ENCODE measurements around the gene CTRB2. TPM values are rescaled to one million over a fixed set of nuclear protein-coding genes. Genes with fewer than 3 reads are reported as not detected.
"Not testable (repeated sequence)": the region's sequence is repeated elsewhere in the genome, so short reads cannot be mapped to it uniquely, and the experiment has no call there.

The CTRB2 gene
- total RNA-seq, 2 donors from 2014 or later = not detected

DNA sequence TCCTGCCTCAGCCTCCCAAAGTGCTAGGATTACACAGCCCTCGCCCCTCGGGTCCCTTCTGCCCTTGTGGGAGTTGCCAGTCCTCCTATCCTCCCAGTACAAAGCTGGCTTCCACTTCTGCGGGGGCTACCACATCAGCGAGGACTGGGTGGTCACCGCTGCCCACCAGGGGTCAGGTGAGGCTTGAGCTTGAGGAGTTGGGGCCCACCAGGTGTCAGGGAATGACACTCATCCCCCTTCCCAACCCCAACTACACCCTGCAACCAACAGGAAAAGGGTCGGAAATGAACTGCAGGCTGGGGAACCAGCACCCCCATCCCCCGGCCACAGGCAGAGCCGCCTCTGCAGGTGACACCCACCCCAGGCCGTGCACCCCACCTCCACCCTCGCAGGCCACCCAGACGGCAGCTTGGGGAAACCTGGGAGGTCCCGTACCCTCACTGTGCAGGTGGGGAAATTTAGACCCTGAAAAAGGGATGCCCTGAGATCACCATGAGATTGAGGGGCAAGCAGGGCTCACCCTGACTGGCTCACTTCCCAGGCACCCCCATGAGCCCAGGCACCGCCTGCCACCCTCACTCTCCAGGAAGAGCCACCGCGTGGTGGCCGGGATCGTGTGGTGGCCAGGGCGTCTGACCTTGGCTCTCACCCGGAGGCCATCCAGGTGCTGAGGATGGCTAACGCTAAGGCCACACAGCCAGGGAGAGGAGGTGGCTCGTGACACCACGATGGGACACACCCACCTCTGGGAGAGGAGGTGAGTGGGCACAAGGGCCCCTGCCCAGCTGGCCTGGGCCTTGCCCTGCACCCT is 19.8 kb upstream of the CTRB2 start:
- Mint-ChIP-seq H3K4me3 (no peak overlapping the region), H3K9me3 (no peaks in the 10 kb centered on the region), H3K27me3 (peaks cover 0 to 12% of the 10 kb centered on the region in 2 donors), H3K4me1 (ENCODE audit: low read depth in 2 of 2) (no peaks in the 10 kb centered on the region), H3K27ac (no peak overlapping the region), H3K36me3 (no peaks in the 10 kb centered on the region)
- no peak for DNase-seq (ENCODE audit: low spot score)
- ATAC-seq = no peak

DNA sequence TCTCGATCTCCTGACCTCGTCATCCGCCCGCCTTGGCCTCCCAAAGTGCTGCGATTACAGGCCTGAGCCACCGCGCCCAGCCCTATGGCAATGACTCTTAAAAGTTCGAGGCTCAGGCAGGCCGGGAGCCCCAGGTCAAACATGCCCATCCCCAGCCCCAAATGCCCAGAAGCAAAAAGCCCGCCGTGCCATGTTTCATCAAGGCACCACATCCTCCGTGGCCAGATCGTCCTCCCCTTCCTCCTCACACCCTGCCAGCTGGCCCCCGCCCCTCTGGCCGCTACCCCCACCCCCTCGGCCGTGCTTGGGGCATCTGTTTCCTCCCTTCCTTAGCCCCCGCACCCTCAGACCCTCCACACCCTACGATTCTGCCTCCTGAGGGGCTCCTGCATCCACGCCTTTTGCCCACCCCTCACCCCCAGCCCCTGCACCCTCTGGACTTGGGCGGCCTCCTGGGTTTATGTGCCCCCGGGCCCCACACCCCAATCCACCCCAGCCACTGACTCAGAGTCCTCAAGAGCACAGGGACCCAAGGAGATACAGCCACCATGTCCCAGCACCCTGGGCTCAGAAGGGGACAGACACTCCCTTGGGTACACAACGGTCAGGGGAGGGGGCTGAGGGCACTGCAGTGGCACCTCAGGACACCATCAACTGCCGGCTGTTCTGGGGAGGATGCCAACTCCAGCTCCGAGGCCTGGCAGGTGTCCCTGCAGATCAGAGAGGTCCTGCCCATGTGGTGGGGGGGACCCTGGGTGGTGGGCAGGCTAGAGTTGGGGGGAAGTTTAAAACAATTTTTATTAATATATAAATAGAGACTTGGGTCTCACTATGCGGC is 18.9 kb upstream of the CTRB2 start:
- Mint-ChIP-seq H3K27me3 (peaks cover 0 to 7% of the 10 kb centered on the region in 2 donors), H3K4me1 (ENCODE audit: low read depth in 2 of 2) (peaks cover 0 to under 1% of the 10 kb centered on the region in 2 donors), H3K4me3 (no peak overlapping the region), H3K27ac (no peak overlapping the region), H3K9me3 (no peaks in the 10 kb centered on the region), H3K36me3 (no peaks in the 10 kb centered on the region)
- no peak for DNase-seq (ENCODE audit: low spot score)
- ATAC-seq = no peak

DNA sequence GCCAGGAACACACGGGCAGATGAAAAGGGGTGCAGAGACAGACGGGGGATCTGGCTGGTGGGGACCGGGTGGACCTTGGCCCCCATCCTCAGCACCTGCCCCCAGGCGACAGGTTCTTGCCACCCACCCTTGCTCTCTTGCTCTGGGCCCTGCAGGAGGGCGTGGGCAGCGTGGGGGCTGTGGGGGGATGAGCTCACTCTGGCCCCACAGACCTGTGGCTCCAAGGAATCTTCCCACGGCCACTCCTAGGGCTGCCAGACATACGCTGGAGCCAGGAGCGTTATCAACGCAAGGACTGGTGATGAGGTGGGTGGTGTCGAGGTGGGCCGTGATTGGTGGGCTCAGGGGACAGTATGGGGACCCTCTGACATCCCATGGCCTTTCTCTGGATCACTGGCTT is 18.1 kb upstream of the CTRB2 start:
- H3K9me3 Mint-ChIP-seq = no peaks in the 10 kb centered on the region
- ATAC-seq = no peak
- H3K27ac Mint-ChIP-seq = no peak overlapping the region
- no peak overlapping the region for H3K4me3 Mint-ChIP-seq
- no peak for DNase-seq (ENCODE audit: low spot score)
- no peaks in the 10 kb centered on the region for H3K36me3 Mint-ChIP-seq
- H3K4me1 Mint-ChIP-seq (ENCODE audit: low read depth in 2 of 2) = peaks cover 0 to 9% of the 10 kb centered on the region in 2 donors
- H3K27me3 Mint-ChIP-seq = peaks cover 0 to 4% of the 10 kb centered on the region in 2 donors

DNA sequence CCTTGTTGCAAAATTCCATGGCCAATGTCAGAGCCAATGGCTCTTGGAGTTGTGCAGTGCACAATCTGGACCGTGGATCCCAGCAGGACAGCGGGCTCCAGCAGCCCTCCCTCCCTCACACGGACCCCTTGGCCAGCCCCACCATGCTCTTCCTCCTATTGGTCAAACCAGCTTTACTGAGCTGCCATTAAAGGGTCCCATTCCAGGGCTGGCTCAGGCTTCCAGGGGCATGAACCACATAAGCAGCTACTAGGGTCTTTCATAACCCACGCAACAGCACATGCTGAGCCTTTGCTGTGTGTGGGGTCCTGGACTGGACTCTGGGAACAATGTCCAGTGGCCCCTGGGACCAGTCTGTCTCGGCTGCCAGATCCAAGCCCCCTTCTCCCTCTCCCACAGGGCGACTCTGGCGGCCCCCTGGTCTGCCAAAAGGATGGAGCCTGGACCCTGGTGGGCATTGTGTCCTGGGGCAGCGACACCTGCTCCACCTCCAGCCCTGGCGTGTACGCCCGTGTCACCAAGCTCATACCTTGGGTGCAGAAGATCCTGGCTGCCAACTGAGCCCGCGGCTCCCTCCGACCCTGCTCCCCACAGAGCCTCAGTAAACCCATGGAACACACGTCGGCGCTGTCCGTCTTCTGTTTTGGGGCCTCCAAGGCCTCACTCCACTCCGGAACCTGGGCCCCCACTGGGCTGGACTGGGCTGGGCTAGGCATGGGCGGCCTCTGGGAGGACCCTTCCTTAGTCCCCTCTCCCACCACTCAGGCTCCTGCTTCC is 17.5 kb upstream of the CTRB2 start:
- no peak overlapping the region for H3K27ac Mint-ChIP-seq
- ATAC-seq (no peak), DNase-seq (ENCODE audit: low spot score) (no peak)
- peaks cover 4 to 15% of the 10 kb centered on the region in 2 donors for H3K4me1 Mint-ChIP-seq (ENCODE audit: low read depth in 2 of 2)
- H3K36me3 Mint-ChIP-seq = no peaks in the 10 kb centered on the region
- H3K27me3 Mint-ChIP-seq = peaks cover 0 to 4% of the 10 kb centered on the region in 2 donors
- H3K4me3 Mint-ChIP-seq = no peak overlapping the region
- no peaks in the 10 kb centered on the region for H3K9me3 Mint-ChIP-seq

DNA sequence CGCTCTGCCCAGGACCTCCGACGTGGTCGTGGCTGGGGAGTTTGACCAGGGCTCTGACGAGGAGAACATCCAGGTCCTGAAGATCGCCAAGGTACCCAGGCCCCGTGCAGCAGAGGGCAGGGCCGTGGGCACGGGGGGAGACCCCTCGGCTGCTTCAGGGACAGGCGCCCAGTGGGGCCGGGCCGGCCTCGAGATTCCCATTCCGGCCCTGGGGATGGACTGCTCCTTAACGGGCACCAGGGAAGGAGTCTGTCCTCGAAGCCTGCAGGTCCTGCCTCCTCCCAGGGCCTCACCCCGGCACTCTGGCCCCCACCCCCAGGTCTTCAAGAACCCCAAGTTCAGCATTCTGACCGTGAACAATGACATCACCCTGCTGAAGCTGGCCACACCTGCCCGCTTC is 16.2 kb upstream of the CTRB2 start:
- H3K27ac Mint-ChIP-seq; DNase-seq (ENCODE audit: low spot score); H3K4me3 Mint-ChIP-seq; H3K27me3 Mint-ChIP-seq; H3K36me3 Mint-ChIP-seq; H3K9me3 Mint-ChIP-seq: not testable (repeated sequence)
- peak in 1 of 2 donors; percentile 17 for ATAC-seq
- peaks cover 4 to 18% of the 10 kb centered on the region in 2 donors for H3K4me1 Mint-ChIP-seq (ENCODE audit: low read depth in 2 of 2)

DNA sequence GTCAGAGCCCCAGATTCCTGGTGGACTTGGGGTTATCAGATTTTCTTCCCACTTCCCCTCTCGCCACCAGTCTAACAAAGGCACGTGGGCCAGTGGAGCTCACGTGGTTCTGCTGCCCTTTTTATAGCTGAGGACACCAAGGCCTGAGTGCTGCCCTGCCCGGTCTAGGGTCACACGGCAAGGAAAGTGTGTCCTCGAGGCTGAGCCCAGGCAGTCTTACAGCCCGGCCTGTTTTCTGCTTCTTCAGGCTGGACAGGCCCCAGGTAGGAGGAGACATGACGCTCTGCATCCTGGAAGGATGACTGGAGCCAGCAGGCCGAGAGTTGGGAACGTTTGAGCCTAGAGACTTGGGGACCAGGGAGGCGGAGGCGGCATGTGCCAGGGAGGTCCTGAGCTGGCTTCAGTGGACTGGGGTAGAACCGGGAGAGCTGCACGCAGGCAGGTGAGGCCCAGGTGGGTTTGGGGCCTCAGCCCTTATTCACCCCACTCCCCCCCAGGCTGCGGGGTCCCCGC is 15.4 kb upstream of the CTRB2 start:
- DNase-seq (ENCODE audit: low spot score) (no peak), ATAC-seq (no peak)
- peaks cover 4 to 18% of the 10 kb centered on the region in 2 donors for H3K4me1 Mint-ChIP-seq (ENCODE audit: low read depth in 2 of 2)
- no peaks in the 10 kb centered on the region for H3K9me3 Mint-ChIP-seq
- no peak overlapping the region for H3K27ac Mint-ChIP-seq
- H3K4me3 Mint-ChIP-seq = no peak overlapping the region
- peaks cover 0 to under 1% of the 10 kb centered on the region in 2 donors for H3K27me3 Mint-ChIP-seq
- no peaks in the 10 kb centered on the region for H3K36me3 Mint-ChIP-seq

DNA sequence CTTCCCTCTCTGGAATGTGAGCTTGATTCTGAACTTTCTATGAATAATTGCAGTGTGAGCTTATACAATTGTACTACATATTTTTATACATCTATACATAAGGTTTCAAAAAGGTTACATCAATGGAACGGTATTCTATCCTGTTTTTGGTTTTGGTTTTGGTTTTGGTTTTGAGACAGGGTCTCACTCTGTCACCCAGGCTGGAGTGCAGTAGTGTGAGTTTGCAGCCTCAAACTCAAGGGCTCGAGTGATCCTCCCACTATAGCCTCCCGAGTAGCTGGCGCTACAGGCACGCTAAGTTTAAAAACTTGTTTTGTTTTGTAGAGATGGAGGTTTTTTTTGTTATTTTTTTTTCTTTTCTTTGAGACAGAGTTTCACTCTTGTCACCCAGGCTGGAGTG is 12.9 kb upstream of the CTRB2 start:
- no peak for DNase-seq (ENCODE audit: low spot score)

DNA sequence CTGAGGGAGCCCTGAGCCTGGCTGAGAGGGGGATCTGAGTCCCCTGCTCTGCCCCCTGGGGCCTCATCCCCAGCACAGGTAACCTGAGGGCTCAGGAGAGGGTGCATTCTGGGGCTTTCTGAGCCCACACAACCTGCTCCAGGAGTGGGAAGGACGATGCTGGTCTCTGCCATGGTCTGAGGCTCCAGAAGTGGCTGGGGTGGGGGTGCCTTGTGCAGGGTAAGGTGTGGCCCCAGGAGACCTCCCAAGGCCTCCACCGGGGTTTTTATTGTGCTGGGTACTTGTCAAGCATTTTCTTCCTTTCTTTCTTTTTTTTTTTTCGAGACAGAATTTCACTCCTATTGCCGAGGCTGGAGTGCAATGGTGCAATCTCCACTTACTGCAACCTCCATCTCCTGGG is 12.1 kb upstream of the CTRB2 start:
- no peak for ATAC-seq
- Mint-ChIP-seq H3K27ac (peak overlapping the region in 1 of 2 donors; percentile 72), H3K27me3 (no peaks in the 10 kb centered on the region), H3K4me1 (ENCODE audit: low read depth in 2 of 2) (peaks cover 4 to 18% of the 10 kb centered on the region in 2 donors), H3K4me3 (no peak overlapping the region), H3K36me3 (no peaks in the 10 kb centered on the region), H3K9me3 (no peaks in the 10 kb centered on the region)
- no peak for DNase-seq (ENCODE audit: low spot score)

More for the DNA sequence above, 12.9 kb upstream of the CTRB2 start:
- Mint-ChIP-seq H3K36me3 (no peaks in the 10 kb centered on the region), H3K4me3 (peak overlapping the region; percentile 81), H3K27me3 (no peaks in the 10 kb centered on the region), H3K4me1 (ENCODE audit: low read depth in 2 of 2) (peaks cover 4 to 18% of the 10 kb centered on the region in 2 donors), H3K27ac (peak overlapping the region; percentile 72 to 82), H3K9me3 (no peaks in the 10 kb centered on the region)
- peak; percentile 52 to 78 for ATAC-seq

DNA sequence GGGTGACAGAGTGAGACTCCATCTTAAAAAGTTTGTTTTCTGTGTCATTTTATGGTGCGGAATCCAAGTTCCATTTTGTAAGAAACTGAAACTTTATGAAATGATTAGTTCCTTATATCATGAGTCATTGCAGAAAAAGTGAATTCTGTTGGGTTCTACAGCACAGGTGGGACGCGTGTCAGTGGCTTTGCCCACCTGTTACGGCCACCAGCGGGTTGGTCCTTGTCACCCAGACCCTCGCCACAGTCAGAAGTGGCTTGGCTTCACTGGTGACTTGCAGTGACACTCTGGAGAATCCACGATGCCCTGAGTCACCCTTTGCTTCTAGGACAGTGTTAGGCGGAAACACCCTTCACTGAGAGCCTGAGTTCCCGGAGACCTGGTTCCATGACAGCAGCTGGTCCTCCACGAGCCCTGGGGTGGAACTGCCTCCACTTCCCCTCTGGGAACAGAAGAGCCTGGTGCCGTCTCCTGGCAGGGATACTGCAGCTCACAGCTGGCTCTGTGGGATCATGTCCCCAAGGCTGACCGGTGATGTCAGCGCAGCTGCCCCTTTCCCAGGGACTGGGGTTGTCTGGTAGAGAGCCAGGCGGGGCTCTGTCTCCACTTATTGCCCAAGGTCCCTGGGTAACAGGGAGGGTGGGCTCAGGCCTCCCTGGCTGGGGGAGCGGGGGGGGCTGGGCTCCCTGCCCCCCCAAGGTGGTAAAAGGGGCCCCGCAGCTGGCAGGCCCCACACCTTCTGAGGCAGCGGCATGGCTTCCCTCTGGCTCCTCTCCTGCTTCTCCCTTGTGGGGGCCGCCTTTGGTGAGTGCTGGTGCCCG is 11.5 kb upstream of the CTRB2 start, which contains the start of gene CTRB1:
Gene CTRB1 (plus strand): TSS at position 733 of the 821 bp plus-strand sequence. CDS start 20 bp downstream, at position 753.
- peak within 1 kb of the TSS; percentile 81 for H3K4me3 Mint-ChIP-seq
- peaks cover 4 to 18% of the 10 kb centered on the region in 2 donors for H3K4me1 Mint-ChIP-seq (ENCODE audit: low read depth in 2 of 2)
- peak within 1 kb of the TSS; percentile 72 to 82 for H3K27ac Mint-ChIP-seq
- DNase-seq (ENCODE audit: low spot score) (no peak), ATAC-seq (no peak)
- H3K9me3 Mint-ChIP-seq = no peaks in the 10 kb centered on the region
- H3K27me3 Mint-ChIP-seq = no peaks in the 10 kb centered on the region
- no peaks in the 10 kb centered on the region for H3K36me3 Mint-ChIP-seq

DNA sequence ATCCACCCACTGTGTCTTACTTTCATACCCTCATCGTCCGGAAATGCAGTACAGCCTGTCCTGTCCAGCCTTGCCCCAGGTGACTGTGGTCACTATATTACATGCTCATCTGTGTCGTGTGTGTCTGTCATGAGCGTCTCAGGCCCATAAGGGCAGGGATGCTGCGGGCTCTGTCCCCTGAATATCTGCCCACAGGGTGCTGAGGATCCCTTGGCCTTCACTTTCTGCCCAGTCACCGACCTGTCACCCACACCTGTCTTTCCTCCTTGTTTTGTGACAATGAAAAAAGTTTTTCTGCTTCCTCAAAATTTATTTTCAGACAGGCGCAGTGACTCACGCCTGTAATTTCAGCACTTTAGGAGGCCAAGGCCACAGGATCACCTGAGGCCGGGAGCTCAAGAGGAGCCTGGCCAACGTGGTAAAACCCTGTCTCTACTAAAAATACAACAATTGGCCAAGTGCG is 10.5 kb upstream of the CTRB2 start:
- Mint-ChIP-seq H3K27me3 (peaks cover 0 to under 1% of the 10 kb centered on the region in 2 donors), H3K27ac (no peak overlapping the region), H3K36me3 (no peaks in the 10 kb centered on the region), H3K4me3 (no peak overlapping the region), H3K4me1 (ENCODE audit: low read depth in 2 of 2) (peaks cover 4 to 18% of the 10 kb centered on the region in 2 donors), H3K9me3 (no peaks in the 10 kb centered on the region)
- ATAC-seq (no peak), DNase-seq (ENCODE audit: low spot score) (no peak)

DNA sequence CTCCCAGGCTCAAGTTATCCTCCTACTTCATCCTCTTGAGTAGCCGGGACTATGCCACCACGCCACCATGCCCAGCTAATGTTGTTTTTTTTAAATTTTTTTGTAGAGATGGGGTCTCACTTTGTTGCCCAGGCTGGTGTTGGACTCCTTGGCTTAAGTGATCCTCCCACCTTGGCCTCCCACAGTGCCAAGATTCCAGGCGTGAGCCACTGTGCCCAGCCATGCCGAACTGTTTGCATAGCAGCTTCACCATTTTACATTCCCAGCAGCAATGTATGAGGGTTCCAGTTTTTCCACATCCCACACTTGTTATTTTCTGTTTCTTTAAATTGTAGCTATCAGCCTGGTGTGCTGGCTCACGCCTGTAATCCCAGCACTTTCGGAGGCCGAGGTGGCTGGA is 9.6 kb upstream of the CTRB2 start:
- no peak for DNase-seq (ENCODE audit: low spot score)
- H3K36me3 Mint-ChIP-seq = no peaks in the 10 kb centered on the region
- H3K4me1 Mint-ChIP-seq (ENCODE audit: low read depth in 2 of 2) = peaks cover 4 to 18% of the 10 kb centered on the region in 2 donors
- H3K27ac Mint-ChIP-seq = no peak overlapping the region
- H3K4me3 Mint-ChIP-seq = no peak overlapping the region
- ATAC-seq = no peak
- H3K27me3 Mint-ChIP-seq = peaks cover 0 to 3% of the 10 kb centered on the region in 2 donors
- H3K9me3 Mint-ChIP-seq = no peaks in the 10 kb centered on the region

DNA sequence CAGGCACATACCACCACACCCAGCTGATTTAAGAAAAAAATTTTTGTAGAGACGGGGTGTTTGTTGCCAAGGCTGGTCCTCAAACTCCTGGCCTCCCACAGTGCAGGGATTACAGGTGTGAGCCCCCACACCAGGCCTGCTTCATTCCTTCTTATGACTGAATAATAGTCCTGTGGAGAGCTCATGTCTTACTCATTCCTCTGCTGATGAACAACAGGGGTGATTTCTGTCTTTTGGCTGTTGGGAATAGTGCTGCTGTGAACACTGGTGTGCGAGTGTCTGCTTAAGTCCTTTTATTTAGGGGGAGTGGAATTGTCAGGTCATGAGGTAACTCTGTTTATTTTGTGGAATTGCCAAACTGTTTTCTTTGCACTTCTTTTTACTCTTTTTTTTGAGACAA is 9.2 kb upstream of the CTRB2 start:
- Mint-ChIP-seq H3K9me3 (no peaks in the 10 kb centered on the region), H3K36me3 (no peaks in the 10 kb centered on the region), H3K4me1 (ENCODE audit: low read depth in 2 of 2) (peaks cover 4 to 18% of the 10 kb centered on the region in 2 donors), H3K27me3 (peaks cover 0 to 3% of the 10 kb centered on the region in 2 donors), H3K4me3 (no peak overlapping the region), H3K27ac (no peak overlapping the region)
- DNase-seq (ENCODE audit: low spot score) (no peak), ATAC-seq (no peak)
